Measurements from ENCODE around the gene SYN1.

SYN1 gene

GRCh38 chrX:47530049-47530448 is 89.6 kb downstream of the SYN1 start:
- no peak for ATAC-seq (ENCODE audit: insufficient read depth, low read depth)
- no peaks in the 10 kb centered on the region for H3K79me2 ChIP-seq (ENCODE audit: insufficient read depth, low read length)

GRCh38 chrX:47529548-47529947 is 90.1 kb downstream of the SYN1 start:
- H3K4me3 ChIP-seq (ENCODE audit: low read depth in 1 of 2, low read length in 2 of 2), result no peak overlapping the region
- no peaks in the 10 kb centered on the region for H3K79me2 ChIP-seq (ENCODE audit: insufficient read depth, low read length)
- no peak for TF ChIP-seq CTCF (IDR thresholded peaks at IDR 0.05; ENCODE audit: borderline replicate concordance, extremely low read depth, low read length, poor library complexity, severe bottlenecking)
- TF ChIP-seq EZH2 (IDR thresholded peaks at IDR 0.05; ENCODE audit: borderline replicate concordance, low read depth, low read length, severe bottlenecking), result no peak
- H3K36me3 ChIP-seq (ENCODE audit: insufficient read depth, low read length), result no peaks in the 10 kb centered on the region
- H3K27me3 ChIP-seq (ENCODE audit: insufficient read depth, low read length, poor library complexity), result no peaks in the 10 kb centered on the region
- no peak overlapping the region for H3K9ac ChIP-seq (ENCODE audit: low read depth, low read length)
- DNase-seq (no peak), ATAC-seq (ENCODE audit: insufficient read depth, low read depth) (no peak)
- no peak overlapping the region for H3K4me2 ChIP-seq (ENCODE audit: insufficient read depth, low read length)
- no peaks in the 10 kb centered on the region for H3K4me1 ChIP-seq (ENCODE audit: insufficient read depth, low read length)
- no peak overlapping the region for H2AFZ ChIP-seq (ENCODE audit: low read depth, low read length)
- H3K9me3 ChIP-seq (ENCODE audit: insufficient read depth, low read length, severe bottlenecking), result no peaks in the 10 kb centered on the region
- no peaks in the 10 kb centered on the region for H4K20me1 ChIP-seq (ENCODE audit: insufficient read depth, low read length)
- H3K27ac ChIP-seq (ENCODE audit: low read length), result no peak overlapping the region

More at GRCh38 chrX:47530049-47530448, 89.6 kb downstream of the SYN1 start:
- Histone ChIP-seq H3K4me3 (ENCODE audit: low read depth in 1 of 2, low read length in 2 of 2) (no peak overlapping the region), H2AFZ (ENCODE audit: low read depth, low read length) (no peak overlapping the region), H3K4me1 (ENCODE audit: insufficient read depth, low read length) (no peaks in the 10 kb centered on the region), H3K9me3 (ENCODE audit: insufficient read depth, low read length, severe bottlenecking) (no peaks in the 10 kb centered on the region), H3K4me2 (ENCODE audit: insufficient read depth, low read length) (no peak overlapping the region), H3K27ac (ENCODE audit: low read length) (no peak overlapping the region), H3K36me3 (ENCODE audit: insufficient read depth, low read length) (no peaks in the 10 kb centered on the region), H3K9ac (ENCODE audit: low read depth, low read length) (no peak overlapping the region), H4K20me1 (ENCODE audit: insufficient read depth, low read length) (no peaks in the 10 kb centered on the region), H3K27me3 (ENCODE audit: insufficient read depth, low read length, poor library complexity) (no peaks in the 10 kb centered on the region)
- DNase-seq, result no peak
- no peak for TF ChIP-seq EZH2 (IDR thresholded peaks at IDR 0.05; ENCODE audit: borderline replicate concordance, low read depth, low read length, severe bottlenecking)
- TF ChIP-seq CTCF (IDR thresholded peaks at IDR 0.05; ENCODE audit: borderline replicate concordance, extremely low read depth, low read length, poor library complexity, severe bottlenecking), result no peak

GRCh38 chrX:47523713-47524166 is 95.9 kb downstream of the SYN1 start:
- no peaks in the 10 kb centered on the region for H4K20me1 ChIP-seq (ENCODE audit: insufficient read depth, low read length)
- no peaks in the 10 kb centered on the region for H3K27me3 ChIP-seq (ENCODE audit: insufficient read depth, low read length, poor library complexity)
- H3K27ac ChIP-seq (ENCODE audit: low read length), result peak overlapping the region; percentile 16; the same call in 1 of the 2 replicates
- no peaks in the 10 kb centered on the region for H3K36me3 ChIP-seq (ENCODE audit: insufficient read depth, low read length)
- H3K79me2 ChIP-seq (ENCODE audit: insufficient read depth, low read length), result no peaks in the 10 kb centered on the region
- H2AFZ ChIP-seq (ENCODE audit: low read depth, low read length), result peak overlapping the region; percentile 81
- peak overlapping the region; percentile 25 to 78; a peak in 3 of 4 replicates for H3K4me3 ChIP-seq (ENCODE audit: low read depth in 1 of 2, low read length in 2 of 2)
- peak overlapping the region; percentile 99 for H3K4me2 ChIP-seq (ENCODE audit: insufficient read depth, low read length)
- no peak for DNase-seq
- no peak for TF ChIP-seq EZH2 (IDR thresholded peaks at IDR 0.05; ENCODE audit: borderline replicate concordance, low read depth, low read length, severe bottlenecking)
- TF ChIP-seq CTCF (IDR thresholded peaks at IDR 0.05; ENCODE audit: borderline replicate concordance, extremely low read depth, low read length, poor library complexity, severe bottlenecking), result no peak
- H3K4me1 ChIP-seq (ENCODE audit: insufficient read depth, low read length), result peaks cover 12% of the 10 kb centered on the region
- H3K9me3 ChIP-seq (ENCODE audit: insufficient read depth, low read length, severe bottlenecking), result no peaks in the 10 kb centered on the region
- H3K9ac ChIP-seq (ENCODE audit: low read depth, low read length), result peak overlapping the region; percentile 67
- ATAC-seq (ENCODE audit: insufficient read depth, low read depth), result no peak; the same call in 1 of the 3 replicates

Measured in DND-41 (cell line).